GM18511 (cell line): Measurements from ENCODE around the gene EXOC4.

Experiments used
- ATAC-seq: cut with Tn5 transposase; IDR thresholded peaks from one replicate; pipeline ENCODE4 v1.9.1; 2021; ENCODE audit warnings: mild to moderate bottlenecking, moderate library complexity; ENCODE audit not compliant: unreplicated experiment

The EXOC4 gene

GRCh38 chr7:134009314-134010110, 756.6 kb downstream of the EXOC4 start:
- no peak for ATAC-seq

- ATAC-seq, result no peak
Observed at GRCh38 chr7:134013249-134013648, 760.4 kb downstream of the EXOC4 start.

GRCh38 chr7:134014935-134015334, 762.1 kb downstream of the EXOC4 start:
- ATAC-seq, result no peak

GRCh38 chr7:134016223-134016941, 763.5 kb downstream of the EXOC4 start:
- ATAC-seq, result no peak

- no peak for ATAC-seq
Observed at GRCh38 chr7:134016942-134017303, 764.0 kb downstream of the EXOC4 start.

GRCh38 chr7:134018306-134018705, 765.4 kb downstream of the EXOC4 start:
- no peak for ATAC-seq

GRCh38 chr7:134019251-134019650, 766.4 kb downstream of the EXOC4 start:
- no peak for ATAC-seq

- ATAC-seq, result no peak
Observed at GRCh38 chr7:134021836-134022235, 769.0 kb downstream of the EXOC4 start.

GRCh38 chr7:134022286-134022911, 769.5 kb downstream of the EXOC4 start:
- no peak for ATAC-seq

GRCh38 chr7:134024739-134025138, 771.9 kb downstream of the EXOC4 start:
- ATAC-seq, result no peak

GRCh38 chr7:134028853-134029252, 776.0 kb downstream of the EXOC4 start:
- no peak for ATAC-seq

- ATAC-seq, result no peak
Observed at GRCh38 chr7:134029743-134030142, 776.9 kb downstream of the EXOC4 start.

- ATAC-seq, result no peak
Observed at GRCh38 chr7:134030460-134030865, 777.6 kb downstream of the EXOC4 start.

GRCh38 chr7:134031835-134032617, 779.1 kb downstream of the EXOC4 start:
- ATAC-seq, result no peak

- no peak for ATAC-seq
Observed at GRCh38 chr7:134034652-134035051, 781.8 kb downstream of the EXOC4 start.

- no peak for ATAC-seq
Observed at GRCh38 chr7:134037991-134038390, 785.1 kb downstream of the EXOC4 start.

- ATAC-seq, result no peak
Observed at GRCh38 chr7:134040988-134041387, 788.1 kb downstream of the EXOC4 start.

GRCh38 chr7:134041477-134041876, 788.6 kb downstream of the EXOC4 start:
- no peak for ATAC-seq

GRCh38 chr7:134042307-134042706, 789.4 kb downstream of the EXOC4 start:
- no peak for ATAC-seq

GRCh38 chr7:134044682-134045081, 791.8 kb downstream of the EXOC4 start:
- ATAC-seq, result no peak

GRCh38 chr7:134045716-134046115, 792.8 kb downstream of the EXOC4 start:
- ATAC-seq, result peak; percentile 80
